GM23338 (cell line): ENCODE measurements around the gene XPO4. TPM values are rescaled to one million over a fixed set of nuclear protein-coding genes. Genes with fewer than 3 reads are reported as not detected.

Experiments
- ATAC-seq: fragments of 200-7000 bp; cut with Tn5 transposase; 3 replicates; pipeline ENCODE4 v1.9.1; 2020
- DNase-seq: peaks from one replicate; pipeline ENCODE4 v3.0.0-alpha.2; 2015; ENCODE audit warnings: low spot score
- H2AFZ ChIP-seq: fragments of 200-600 bp; sonication (generic); 2 replicates; pipeline ENCODE4 v1.8.0; 2016; ENCODE audit warnings: antibody characterized with exemption, mild to moderate bottlenecking, moderate library complexity
- H3F3A ChIP-seq: fragments of 200-600 bp; sonication (generic); replicated peaks from 2 replicates; pipeline ENCODE4 v1.8.0; 2017; ENCODE audit warnings: antibody characterized with exemption, mixed run types, low read depth
- H3K27ac ChIP-seq: fragments of 200-600 bp; sonication (generic); 2 replicates; pipeline ENCODE4 v1.6.1; 2016; ENCODE audit warnings: low read depth
- H3K27me3 ChIP-seq: fragments of 200-600 bp; sonication (generic); 2 replicates; pipeline ENCODE4 v1.8.0; 2016; ENCODE audit warnings: mild to moderate bottlenecking, mixed run types, moderate library complexity; ENCODE audit not compliant: insufficient read depth
- H3K36me3 ChIP-seq: fragments of 200-600 bp; sonication (generic); 2 replicates; pipeline ENCODE4 v1.8.0; 2016; ENCODE audit warnings: mild to moderate bottlenecking; ENCODE audit not compliant: insufficient read depth
- H3K4me1 ChIP-seq: fragments of 200-600 bp; sonication (generic); 2 replicates; pipeline ENCODE4 v1.8.0; 2016; ENCODE audit warnings: mild to moderate bottlenecking, moderate library complexity; ENCODE audit not compliant: insufficient read depth
- H3K4me2 ChIP-seq: fragments of 200-600 bp; sonication (generic); 2 replicates; pipeline ENCODE4 v1.7.1; 2017; ENCODE audit warnings: mixed run types
- H3K4me3 ChIP-seq: fragments of 200-600 bp; sonication (generic); 2 replicates; pipeline ENCODE4 v1.6.1; 2016; ENCODE audit warnings: mixed run types
- H3K79me2 ChIP-seq: fragments of 200-600 bp; sonication (generic); replicated peaks from 2 replicates; pipeline ENCODE4 v1.8.0; 2017; ENCODE audit warnings: mild to moderate bottlenecking; ENCODE audit not compliant: insufficient read depth
- H3K9me2 ChIP-seq: fragments of 200-600 bp; sonication (generic); 2 replicates; pipeline ENCODE4 v1.8.0; 2017; ENCODE audit not compliant: insufficient read depth
- H4K20me1 ChIP-seq: fragments of 200-600 bp; sonication (generic); replicated peaks from 2 replicates; pipeline ENCODE4 v1.8.0; 2017; ENCODE audit warnings: mild to moderate bottlenecking; ENCODE audit not compliant: insufficient read depth
- H3K27ac Mint-ChIP-seq: 2 replicates; pipeline ENCODE4 v1.8.0; 2020; ENCODE audit warnings: inconsistent platforms, mild to moderate bottlenecking, moderate library complexity, mixed read lengths
- H3K27me3 Mint-ChIP-seq: 3 replicates; pipeline ENCODE4 v1.8.0; 2022; ENCODE audit warnings: low read depth, mild to moderate bottlenecking, moderate library complexity, mixed read lengths, inconsistent platforms; ENCODE audit not compliant: insufficient read depth, poor library complexity
- H3K36me3 Mint-ChIP-seq: 3 replicates; pipeline ENCODE4 v1.8.0; 2021; ENCODE audit warnings: low read depth, mild to moderate bottlenecking, inconsistent platforms, moderate library complexity, mixed read lengths
- H3K4me1 Mint-ChIP-seq: 3 replicates; pipeline ENCODE4 v1.8.0; 2020; ENCODE audit warnings: mild to moderate bottlenecking, inconsistent platforms, mixed read lengths
- H3K4me3 Mint-ChIP-seq: 3 replicates; pipeline ENCODE4 v1.8.0; 2021; ENCODE audit warnings: moderate library complexity, mild to moderate bottlenecking, inconsistent platforms, mixed read lengths
- H3K9me3 Mint-ChIP-seq: 3 replicates; pipeline ENCODE4 v1.8.0; 2020; ENCODE audit warnings: moderate library complexity, mild to moderate bottlenecking, inconsistent platforms, mixed read lengths
- polyA plus RNA-seq: library from polyadenylated mRNA; unstranded; fragments of >200 nt; fragmentation: Nextera tagmentation; extraction: Ambion mirVana; gene quantifications from 2 replicates; pipeline ENCODE4 v1.2.1, GENCODE V29; 2016
- total RNA-seq: library from RNA; depleted of rRNA; stranded (reverse); fragments of >200 nt; shearing (Covaris generic); gene quantifications from 2 replicates; pipeline ENCODE4 v1.2.3, GENCODE V29; 2014
- TF ChIP-seq, protein P1 (sequence below): IDR thresholded peaks from one replicate; pipeline ENCODE4 v1.6.1; 2018; ENCODE audit warnings: antibody characterized with exemption; ENCODE audit not compliant: unreplicated experiment
- TF ChIP-seq, protein P2 (sequence below): fragments of 250-450 bp; sonication (Bioruptor Pico); IDR thresholded peaks from 2 replicates; pipeline ENCODE4 v1.5.0; 2020; ENCODE audit warnings: mild to moderate bottlenecking, moderate library complexity

The XPO4 gene
- total and polyA plus RNA-seq, 2 experiments from 2014 or later, result 14.1 to 57.8 TPM

DNA sequence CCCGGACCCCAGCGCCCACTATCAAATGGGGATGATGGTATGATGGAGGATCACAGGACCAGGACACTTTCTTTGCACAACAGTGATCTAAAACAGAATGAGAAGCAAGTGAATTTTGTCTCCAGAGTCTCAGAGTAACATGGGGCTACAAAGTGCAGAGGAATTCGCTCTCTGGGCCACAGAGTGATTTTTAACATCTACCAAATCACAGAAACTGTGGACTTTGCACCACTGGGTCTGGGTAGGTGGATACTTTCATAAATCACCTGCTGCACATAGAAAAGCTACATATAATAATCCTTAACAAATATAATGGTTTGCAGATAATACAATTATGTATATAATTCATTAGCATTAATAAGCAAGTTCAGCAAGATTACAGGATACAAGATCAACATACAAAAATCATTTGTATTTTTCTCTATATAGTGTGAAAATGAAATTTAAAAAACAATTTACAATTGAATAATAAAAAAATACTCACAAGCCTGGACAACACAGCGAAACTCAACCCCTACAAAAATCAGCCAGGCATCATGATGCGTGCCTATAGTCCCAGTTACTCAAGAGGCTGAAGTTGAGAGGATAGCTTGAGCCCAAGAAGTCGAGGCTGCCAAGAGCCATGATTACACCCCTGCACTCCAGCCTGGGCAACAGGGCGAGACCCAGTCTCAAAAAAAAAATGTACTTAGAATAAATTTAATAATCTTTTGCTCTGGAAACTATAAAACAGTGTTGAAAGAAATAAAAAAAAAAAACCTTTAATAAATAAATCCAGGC lies 68.5 kb downstream of the XPO4 start:
- TF ChIP-seq, protein P1, sequence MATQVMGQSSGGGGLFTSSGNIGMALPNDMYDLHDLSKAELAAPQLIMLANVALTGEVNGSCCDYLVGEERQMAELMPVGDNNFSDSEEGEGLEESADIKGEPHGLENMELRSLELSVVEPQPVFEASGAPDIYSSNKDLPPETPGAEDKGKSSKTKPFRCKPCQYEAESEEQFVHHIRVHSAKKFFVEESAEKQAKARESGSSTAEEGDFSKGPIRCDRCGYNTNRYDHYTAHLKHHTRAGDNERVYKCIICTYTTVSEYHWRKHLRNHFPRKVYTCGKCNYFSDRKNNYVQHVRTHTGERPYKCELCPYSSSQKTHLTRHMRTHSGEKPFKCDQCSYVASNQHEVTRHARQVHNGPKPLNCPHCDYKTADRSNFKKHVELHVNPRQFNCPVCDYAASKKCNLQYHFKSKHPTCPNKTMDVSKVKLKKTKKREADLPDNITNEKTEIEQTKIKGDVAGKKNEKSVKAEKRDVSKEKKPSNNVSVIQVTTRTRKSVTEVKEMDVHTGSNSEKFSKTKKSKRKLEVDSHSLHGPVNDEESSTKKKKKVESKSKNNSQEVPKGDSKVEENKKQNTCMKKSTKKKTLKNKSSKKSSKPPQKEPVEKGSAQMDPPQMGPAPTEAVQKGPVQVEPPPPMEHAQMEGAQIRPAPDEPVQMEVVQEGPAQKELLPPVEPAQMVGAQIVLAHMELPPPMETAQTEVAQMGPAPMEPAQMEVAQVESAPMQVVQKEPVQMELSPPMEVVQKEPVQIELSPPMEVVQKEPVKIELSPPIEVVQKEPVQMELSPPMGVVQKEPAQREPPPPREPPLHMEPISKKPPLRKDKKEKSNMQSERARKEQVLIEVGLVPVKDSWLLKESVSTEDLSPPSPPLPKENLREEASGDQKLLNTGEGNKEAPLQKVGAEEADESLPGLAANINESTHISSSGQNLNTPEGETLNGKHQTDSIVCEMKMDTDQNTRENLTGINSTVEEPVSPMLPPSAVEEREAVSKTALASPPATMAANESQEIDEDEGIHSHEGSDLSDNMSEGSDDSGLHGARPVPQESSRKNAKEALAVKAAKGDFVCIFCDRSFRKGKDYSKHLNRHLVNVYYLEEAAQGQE, result no peak
- TF ChIP-seq, protein P2, sequence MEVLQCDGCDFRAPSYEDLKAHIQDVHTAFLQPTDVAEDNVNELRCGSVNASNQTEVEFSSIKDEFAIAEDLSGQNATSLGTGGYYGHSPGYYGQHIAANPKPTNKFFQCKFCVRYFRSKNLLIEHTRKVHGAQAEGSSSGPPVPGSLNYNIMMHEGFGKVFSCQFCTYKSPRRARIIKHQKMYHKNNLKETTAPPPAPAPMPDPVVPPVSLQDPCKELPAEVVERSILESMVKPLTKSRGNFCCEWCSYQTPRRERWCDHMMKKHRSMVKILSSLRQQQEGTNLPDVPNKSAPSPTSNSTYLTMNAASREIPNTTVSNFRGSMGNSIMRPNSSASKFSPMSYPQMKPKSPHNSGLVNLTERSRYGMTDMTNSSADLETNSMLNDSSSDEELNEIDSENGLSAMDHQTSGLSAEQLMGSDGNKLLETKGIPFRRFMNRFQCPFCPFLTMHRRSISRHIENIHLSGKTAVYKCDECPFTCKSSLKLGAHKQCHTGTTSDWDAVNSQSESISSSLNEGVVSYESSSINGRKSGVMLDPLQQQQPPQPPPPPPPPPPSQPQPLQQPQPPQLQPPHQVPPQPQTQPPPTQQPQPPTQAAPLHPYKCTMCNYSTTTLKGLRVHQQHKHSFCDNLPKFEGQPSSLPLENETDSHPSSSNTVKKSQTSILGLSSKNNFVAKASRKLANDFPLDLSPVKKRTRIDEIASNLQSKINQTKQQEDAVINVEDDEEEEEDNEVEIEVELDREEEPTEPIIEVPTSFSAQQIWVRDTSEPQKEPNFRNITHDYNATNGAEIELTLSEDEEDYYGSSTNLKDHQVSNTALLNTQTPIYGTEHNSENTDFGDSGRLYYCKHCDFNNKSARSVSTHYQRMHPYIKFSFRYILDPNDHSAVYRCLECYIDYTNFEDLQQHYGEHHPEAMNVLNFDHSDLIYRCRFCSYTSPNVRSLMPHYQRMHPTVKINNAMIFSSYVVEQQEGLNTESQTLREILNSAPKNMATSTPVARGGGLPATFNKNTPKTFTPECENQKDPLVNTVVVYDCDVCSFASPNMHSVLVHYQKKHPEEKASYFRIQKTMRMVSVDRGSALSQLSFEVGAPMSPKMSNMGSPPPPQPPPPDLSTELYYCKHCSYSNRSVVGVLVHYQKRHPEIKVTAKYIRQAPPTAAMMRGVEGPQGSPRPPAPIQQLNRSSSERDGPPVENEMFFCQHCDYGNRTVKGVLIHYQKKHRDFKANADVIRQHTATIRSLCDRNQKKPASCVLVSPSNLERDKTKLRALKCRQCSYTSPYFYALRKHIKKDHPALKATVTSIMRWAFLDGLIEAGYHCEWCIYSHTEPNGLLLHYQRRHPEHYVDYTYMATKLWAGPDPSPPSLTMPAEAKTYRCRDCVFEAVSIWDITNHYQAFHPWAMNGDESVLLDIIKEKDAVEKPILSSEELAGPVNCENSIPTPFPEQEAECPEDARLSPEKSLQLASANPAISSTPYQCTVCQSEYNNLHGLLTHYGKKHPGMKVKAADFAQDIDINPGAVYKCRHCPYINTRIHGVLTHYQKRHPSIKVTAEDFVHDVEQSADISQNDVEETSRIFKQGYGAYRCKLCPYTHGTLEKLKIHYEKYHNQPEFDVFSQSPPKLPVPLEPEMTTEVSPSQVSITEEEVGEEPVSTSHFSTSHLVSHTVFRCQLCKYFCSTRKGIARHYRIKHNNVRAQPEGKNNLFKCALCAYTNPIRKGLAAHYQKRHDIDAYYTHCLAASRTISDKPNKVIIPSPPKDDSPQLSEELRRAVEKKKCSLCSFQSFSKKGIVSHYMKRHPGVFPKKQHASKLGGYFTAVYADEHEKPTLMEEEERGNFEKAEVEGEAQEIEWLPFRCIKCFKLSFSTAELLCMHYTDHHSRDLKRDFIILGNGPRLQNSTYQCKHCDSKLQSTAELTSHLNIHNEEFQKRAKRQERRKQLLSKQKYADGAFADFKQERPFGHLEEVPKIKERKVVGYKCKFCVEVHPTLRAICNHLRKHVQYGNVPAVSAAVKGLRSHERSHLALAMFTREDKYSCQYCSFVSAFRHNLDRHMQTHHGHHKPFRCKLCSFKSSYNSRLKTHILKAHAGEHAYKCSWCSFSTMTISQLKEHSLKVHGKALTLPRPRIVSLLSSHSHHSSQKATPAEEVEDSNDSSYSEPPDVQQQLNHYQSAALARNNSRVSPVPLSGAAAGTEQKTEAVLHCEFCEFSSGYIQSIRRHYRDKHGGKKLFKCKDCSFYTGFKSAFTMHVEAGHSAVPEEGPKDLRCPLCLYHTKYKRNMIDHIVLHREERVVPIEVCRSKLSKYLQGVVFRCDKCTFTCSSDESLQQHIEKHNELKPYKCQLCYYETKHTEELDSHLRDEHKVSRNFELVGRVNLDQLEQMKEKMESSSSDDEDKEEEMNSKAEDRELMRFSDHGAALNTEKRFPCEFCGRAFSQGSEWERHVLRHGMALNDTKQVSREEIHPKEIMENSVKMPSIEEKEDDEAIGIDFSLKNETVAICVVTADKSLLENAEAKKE, result no peak

More for the DNA sequence above, 68.5 kb downstream of the XPO4 start:
- Histone ChIP-seq H3K9me2 (no peaks in the 10 kb centered on the region), H3K36me3 (peaks cover 11% of the 10 kb centered on the region; the same call in 1 of the 2 replicates), H3K4me2 (no peak overlapping the region), H3K27ac (no peak overlapping the region), H4K20me1 (peaks cover 18% of the 10 kb centered on the region), H3K79me2 (peaks cover 12% of the 10 kb centered on the region), H3K4me1 (no peaks in the 10 kb centered on the region), H3K4me3 (no peak overlapping the region), H3F3A (no peaks in the 10 kb centered on the region), H2AFZ (no peak overlapping the region), H3K27me3 (no peaks in the 10 kb centered on the region)
- no peaks in the 10 kb centered on the region for H3K9me3 Mint-ChIP-seq
- H3K4me1 Mint-ChIP-seq, result no peaks in the 10 kb centered on the region
- no peak for ATAC-seq
- no peak for DNase-seq
- no peak overlapping the region for H3K4me3 Mint-ChIP-seq
- no peak overlapping the region for H3K27ac Mint-ChIP-seq
- peaks cover 23% of the 10 kb centered on the region for H3K36me3 Mint-ChIP-seq
- no peaks in the 10 kb centered on the region for H3K27me3 Mint-ChIP-seq
